Subcutaneous adipose tissue (tissue), 4 donors: ENCODE results near the gene DUSP12. TPM values are rescaled to one million over a fixed set of nuclear protein-coding genes. Genes with fewer than 3 reads are reported as not detected.

ENCODE experiments used
- total RNA-seq, 4 donors: library from RNA; depleted of rRNA; stranded (reverse); fragments of >200 nt; gene quantifications; one replicate each; pipeline ENCODE4 v1.1.0, GENCODE V29; 2016
- TF ChIP-seq, protein P1 (sequence below): fragments of 450-650 bp; IDR thresholded peaks from one replicate; pipeline ENCODE4 v1.5.1; 2016; ENCODE audit warnings: low read depth, mild to moderate bottlenecking, control low read depth, antibody characterized with exemption, moderate library complexity

DUSP12 gene
- total RNA-seq, 4 donors from 2014 or later, result 19.4 to 36.0 (median 27.1) TPM

DNA sequence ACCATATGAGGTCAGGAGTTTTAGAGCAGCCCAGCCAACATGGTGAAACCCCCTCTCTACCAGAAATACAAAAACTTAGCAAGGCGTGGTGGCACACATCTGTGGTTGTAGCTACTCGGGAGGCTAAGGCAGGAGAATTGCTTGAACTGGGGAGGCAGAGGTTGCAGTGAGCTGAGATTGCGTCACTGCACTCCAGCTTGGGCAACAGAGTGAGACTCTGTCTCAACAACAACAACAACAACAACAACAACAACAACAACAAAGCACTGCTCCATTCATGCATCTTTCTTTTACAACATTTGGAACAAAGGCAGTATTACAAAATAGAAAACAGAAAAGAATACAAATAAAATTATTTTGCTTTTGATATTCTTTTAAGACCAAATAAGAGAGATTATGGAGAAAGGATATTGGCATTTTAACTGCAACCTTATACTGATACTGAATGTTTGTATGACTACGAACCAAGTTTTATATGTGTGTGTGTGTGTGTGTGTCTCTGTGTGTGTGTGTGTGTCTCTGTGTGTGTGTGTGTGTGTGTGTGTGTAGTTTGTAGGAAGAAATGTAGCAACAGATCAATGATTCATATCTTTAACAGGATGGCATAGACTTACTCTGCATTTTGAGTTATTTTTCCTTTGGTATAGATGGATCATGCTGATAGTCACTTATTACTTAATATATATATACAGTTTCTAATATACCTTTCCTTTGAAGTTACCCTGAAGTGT, 41.2 kb downstream of the DUSP12 start:
- TF ChIP-seq, protein P1, sequence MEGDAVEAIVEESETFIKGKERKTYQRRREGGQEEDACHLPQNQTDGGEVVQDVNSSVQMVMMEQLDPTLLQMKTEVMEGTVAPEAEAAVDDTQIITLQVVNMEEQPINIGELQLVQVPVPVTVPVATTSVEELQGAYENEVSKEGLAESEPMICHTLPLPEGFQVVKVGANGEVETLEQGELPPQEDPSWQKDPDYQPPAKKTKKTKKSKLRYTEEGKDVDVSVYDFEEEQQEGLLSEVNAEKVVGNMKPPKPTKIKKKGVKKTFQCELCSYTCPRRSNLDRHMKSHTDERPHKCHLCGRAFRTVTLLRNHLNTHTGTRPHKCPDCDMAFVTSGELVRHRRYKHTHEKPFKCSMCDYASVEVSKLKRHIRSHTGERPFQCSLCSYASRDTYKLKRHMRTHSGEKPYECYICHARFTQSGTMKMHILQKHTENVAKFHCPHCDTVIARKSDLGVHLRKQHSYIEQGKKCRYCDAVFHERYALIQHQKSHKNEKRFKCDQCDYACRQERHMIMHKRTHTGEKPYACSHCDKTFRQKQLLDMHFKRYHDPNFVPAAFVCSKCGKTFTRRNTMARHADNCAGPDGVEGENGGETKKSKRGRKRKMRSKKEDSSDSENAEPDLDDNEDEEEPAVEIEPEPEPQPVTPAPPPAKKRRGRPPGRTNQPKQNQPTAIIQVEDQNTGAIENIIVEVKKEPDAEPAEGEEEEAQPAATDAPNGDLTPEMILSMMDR, result no peak

DNA sequence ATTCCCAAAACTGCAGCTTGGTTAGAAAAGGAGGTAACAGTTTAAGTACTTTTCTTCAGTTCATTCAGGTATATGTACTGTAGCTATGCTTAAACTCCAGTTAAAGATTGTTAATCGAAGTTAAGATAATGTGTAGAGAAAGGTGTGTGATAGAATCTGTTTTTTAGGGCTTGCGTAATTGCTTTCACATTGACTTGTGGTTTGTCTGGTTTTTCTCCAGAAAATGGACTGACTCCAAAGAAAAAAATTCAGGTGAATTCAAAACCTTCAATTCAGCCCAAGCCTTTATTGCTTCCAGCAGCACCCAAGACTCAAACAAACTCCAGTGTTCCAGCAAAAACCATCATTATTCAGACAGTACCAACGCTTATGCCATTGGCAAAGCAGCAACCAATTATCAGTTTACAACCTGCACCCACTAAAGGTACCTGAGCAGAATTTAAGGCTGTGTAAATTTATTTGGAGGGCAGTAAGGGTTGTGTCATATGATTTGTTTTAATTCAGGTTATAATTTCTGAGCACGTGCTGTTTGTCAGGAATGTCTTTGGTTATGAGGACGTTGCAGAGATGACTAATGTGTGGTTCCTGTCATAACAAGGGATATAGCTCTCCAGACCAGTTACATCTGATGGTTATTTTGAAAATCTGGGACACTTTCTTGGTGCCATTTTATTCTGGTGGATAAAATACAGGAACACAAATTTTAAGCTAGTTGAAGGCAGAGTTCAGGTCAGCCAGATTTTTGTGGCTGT, 42.5 kb downstream of the DUSP12 start:
- TF ChIP-seq, protein P1, result no peak

DNA sequence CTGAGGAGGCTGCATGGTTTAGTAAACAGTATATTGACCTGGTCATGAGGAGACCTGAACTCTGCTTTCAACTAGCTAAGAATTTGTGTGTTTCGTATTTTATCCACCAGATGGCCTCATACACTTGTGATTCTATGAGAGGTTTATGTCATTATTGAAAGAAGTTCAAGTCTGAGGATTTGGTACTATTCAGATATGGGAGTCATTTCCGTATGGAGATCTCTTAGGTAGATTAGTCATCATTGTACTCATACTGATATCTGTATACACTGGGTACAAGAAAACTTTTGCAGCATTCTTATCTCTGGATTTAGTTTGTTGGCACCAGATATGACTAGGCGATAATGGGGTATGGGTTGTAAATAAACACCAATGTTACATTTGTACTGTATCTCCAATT, 43.2 kb downstream of the DUSP12 start:
- TF ChIP-seq, protein P1, result no peak

DNA sequence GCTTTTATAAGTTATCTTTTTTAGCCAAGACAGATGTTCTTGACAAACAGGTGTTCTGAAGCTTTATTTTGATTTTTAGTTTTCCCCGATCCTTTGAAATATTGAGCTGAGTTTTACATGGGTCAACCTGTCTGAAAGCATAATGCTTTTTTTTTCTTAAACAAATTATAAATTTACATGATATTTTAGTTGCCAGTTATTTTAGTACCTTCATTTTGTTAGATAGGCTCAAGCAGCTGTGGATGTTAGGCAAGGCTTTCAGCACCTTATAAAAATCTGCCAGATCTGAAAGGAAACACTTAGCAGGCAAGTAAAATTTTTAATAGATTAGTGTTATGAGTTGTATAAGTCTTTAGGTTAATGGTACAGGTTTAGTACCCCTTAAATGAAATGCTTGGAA, 50.2 kb downstream of the DUSP12 start:
- TF ChIP-seq, protein P1, result no peak

DNA sequence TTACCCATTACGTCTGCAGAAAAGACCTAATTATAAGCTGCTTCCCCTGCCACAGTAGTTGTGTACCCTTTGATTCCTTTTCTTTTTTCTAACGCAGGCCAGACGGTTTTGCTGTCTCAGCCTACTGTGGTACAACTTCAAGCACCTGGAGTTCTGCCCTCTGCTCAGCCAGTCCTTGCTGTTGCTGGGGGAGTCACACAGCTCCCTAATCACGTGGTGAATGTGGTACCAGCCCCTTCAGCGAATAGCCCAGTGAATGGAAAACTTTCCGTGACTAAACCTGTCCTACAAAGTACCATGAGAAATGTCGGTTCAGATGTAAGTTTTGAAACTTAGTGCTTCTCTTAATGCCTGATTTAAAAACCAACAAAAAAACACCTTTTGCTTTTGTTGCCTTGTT, 52.4 kb downstream of the DUSP12 start:
- TF ChIP-seq, protein P1, result no peak

DNA sequence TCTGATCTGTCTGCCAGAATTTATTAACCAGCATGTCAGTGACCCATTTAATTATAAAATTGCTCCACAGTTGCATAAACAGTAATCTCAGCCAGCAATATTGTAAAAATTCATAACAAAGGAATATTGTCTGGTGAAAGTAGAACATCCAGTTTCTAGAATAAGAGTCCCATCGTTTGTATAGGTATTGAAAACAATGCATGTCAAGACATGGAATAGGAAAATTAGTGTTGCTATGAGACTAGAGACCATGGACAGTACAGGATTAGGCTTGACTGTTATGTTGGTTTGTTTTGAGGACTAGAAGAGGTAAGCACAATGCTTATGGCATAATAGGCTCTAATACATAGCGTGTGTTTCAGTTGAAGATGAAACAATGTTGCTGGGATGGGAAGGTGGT, 53.6 kb downstream of the DUSP12 start:
- TF ChIP-seq, protein P1, result no peak

DNA sequence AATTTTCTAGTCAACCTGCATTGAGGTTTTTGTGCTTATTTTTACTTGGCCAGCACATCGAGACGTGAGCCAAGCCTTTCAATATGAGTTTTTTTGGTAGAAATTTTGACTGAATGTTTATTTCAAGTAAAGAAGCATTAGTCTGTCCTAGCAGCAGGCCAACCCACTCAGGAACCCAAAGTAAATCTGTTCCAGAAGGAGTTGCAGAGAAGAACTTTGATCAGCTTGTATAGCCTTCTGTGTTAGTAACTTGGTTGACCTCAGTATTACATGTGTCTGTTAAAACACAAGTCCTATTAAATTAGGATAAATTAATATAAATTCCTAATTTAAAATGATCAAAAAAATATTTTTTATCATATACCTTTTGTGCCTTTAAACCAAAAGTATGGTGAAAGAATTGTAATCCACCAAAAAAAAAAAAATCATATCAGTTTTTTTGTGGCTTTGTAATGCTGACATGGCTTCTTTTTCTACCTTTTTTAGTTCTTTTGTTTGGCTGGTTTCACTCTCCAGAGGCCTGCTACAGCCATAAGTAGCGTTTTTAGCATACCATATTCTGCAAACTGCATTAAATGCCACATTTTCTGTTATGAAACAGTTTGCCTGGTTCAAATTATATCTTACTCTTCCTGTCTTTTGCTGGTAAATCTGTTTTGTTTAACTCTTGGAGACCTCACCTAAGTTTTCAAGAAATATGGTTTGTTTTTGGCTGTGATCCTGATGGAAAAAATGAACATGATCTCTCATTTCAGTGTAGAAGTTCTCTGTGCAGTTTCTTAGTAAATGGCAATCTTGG, 56.0 kb downstream of the DUSP12 start:
- TF ChIP-seq, protein P1, result no peak
